HG02571 (cell line): ENCODE data around the gene ANO9.

Experiments used
- ATAC-seq: cut with Tn5 transposase; IDR thresholded peaks from one replicate; pipeline ENCODE4 v1.9.1; 2021; ENCODE audit warnings: mild to moderate bottlenecking, moderate library complexity; ENCODE audit not compliant: unreplicated experiment

Gene ANO9, protein sequence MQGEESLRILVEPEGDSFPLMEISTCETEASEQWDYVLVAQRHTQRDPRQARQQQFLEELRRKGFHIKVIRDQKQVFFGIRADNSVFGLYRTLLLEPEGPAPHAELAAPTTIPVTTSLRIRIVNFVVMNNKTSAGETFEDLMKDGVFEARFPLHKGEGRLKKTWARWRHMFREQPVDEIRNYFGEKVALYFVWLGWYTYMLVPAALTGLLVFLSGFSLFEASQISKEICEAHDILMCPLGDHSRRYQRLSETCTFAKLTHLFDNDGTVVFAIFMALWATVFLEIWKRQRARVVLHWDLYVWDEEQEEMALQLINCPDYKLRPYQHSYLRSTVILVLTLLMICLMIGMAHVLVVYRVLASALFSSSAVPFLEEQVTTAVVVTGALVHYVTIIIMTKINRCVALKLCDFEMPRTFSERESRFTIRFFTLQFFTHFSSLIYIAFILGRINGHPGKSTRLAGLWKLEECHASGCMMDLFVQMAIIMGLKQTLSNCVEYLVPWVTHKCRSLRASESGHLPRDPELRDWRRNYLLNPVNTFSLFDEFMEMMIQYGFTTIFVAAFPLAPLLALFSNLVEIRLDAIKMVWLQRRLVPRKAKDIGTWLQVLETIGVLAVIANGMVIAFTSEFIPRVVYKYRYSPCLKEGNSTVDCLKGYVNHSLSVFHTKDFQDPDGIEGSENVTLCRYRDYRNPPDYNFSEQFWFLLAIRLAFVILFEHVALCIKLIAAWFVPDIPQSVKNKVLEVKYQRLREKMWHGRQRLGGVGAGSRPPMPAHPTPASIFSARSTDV

DNA sequence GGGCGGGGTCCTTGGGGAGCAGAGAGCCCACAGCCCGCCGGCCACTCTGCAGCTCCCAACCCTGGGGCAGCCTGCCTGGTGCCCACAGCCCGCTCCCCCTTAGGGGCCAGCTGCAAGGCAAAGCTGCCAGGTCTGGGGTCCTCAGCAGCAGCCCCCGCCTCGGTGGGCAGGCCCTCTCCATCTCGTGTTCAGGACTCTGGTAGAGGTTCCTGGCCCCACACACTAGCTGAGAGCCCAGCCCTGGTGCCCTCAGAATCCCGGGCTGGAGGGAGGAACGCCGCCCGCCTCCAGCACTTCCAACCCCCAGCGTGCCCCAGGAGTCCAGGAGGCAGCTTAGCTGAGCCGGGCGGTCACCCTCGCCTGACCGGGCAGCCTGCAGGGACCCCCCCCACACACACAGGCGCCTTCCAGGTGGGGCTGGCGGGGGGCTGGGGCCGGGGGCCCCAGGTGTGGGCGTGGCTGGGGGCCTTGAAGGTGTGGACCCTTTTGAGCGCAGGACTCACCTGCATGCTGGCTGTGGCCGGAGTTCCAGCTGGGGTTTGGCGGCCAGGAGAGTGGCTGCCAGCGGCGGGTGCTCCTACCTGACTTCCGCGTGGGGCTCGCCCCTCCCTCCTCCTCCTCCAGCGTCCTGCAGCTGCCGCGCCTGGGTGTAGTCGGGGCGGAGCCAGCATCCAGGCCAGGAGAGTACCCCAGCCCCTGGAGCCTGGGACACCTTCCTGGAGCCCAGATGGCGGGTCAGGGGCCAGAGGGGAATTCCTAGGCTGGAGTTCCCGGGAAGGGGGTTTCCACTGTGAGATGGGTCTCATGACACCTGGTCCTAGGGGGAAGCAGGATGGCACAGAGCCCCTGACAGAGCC, at the start of gene ANO9:
TSS of gene ANO9 (minus strand) at position 594 of the 857 bp plus-strand sequence. CDS start at position 509, 85 bp downstream.
- no peak for ATAC-seq

DNA sequence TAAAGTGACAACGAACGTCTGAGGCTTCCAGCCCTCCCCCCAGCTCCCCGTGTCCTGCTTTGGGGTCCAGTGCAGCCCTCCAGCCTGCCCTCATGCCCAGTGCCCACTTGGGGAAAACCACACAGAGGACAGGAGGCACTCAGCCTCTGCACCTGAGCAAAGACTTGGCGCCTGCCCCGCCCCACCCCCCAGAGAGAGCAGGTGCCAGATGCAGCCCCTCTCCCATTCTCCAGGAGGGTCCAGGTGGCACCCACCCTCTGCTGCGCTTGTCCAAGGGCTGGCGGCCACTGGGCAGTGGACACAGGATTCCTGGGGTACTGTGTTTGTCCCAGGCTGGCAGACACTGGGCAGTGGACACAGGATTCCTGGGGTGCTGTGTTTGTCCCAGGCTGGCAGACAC, 49.5 kb upstream of the ANO9 start:
- no peak for ATAC-seq

DNA sequence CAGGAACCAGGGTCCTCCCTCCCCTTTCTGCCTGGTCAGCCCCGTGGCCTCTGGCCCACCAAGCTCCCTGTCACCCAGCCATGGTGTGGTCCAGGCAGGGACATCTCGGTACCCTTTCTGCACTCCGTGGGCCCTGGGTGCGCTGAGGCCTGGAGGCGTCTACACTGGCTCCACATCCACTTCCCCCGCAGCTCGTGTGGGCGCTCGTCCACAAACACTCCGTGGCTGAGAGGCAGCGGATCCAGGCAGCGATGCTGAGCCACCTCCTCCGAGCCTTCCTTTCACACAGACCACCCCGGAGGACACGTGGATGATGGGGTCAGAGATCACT, 49.1 kb upstream of the ANO9 start:
- no peak for ATAC-seq

- ATAC-seq: no peak
Observed at GRCh38 chr11:490186-490929, 48.5 kb upstream of the ANO9 start.

- no peak for ATAC-seq
Observed at GRCh38 chr11:489610-490185, 47.9 kb upstream of the ANO9 start.

- no peak for ATAC-seq
Observed at GRCh38 chr11:488992-489391, 47.2 kb upstream of the ANO9 start.

DNA sequence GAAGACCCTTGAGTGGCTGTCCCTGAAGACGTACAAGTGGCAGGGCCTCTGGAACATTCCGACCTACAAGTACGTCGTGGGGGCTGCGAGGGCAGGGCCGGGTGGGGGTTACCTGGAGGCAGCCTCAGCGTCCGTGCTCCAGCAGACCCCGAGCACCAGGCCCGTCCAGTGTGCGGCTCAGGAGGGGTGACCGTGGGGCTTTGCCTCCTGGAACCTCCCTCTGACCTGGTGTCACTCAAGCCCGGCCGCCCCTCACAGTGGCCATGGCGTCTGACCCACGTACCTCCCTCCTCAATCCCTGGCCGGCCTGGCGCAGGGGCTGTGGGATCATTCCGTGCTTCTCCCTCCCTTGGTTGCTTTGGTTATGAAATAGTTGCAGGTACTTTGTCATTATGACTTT, 46.8 kb upstream of the ANO9 start:
- no peak for ATAC-seq

DNA sequence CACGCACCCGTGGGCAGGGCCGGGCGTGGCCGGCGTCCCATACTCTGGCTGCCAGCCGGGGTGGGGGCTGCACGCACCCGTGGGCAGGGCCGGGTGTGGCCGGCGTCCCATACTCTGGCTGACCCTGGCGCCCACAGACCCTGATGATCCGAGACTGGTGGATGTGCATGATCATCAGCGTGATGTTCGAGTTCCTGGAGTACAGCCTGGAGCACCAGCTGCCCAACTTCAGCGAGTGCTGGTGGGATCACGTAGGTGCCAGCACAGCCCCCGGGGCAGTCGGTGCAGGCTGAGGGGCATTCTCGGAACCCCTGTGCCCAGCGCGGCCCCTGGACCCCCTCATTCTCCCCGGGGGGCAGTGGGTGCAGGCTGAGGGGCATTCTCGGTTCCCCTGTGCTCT, 46.3 kb upstream of the ANO9 start:
- ATAC-seq: no peak

- ATAC-seq: no peak
Observed at GRCh38 chr11:487571-488021, 45.8 kb upstream of the ANO9 start.

GRCh38 chr11:486189-486588, 44.4 kb upstream of the ANO9 start:
- ATAC-seq: no peak

- ATAC-seq: no peak
Observed at GRCh38 chr11:484616-485015, 42.8 kb upstream of the ANO9 start.

DNA sequence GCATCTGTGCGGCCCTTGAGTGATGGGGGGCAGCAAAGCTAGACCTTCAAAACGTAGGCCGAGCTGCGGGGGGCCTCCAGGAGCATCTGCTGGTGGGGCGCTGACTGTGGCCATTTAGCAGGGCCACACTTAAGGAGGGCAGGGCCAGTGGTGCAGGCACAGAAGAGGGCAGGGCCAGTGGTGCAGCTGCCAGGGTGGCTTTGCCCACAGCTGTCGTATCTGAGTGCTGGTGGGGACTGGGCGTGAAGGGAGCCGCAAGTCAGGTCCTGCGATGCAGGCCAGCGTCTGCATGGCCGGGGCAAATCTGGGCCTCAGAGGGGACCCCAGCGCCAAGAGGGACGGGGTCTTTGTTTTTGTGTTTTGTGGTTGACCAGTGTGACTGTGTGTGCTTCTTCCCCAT, 37.5 kb upstream of the ANO9 start:
- no peak for ATAC-seq

DNA sequence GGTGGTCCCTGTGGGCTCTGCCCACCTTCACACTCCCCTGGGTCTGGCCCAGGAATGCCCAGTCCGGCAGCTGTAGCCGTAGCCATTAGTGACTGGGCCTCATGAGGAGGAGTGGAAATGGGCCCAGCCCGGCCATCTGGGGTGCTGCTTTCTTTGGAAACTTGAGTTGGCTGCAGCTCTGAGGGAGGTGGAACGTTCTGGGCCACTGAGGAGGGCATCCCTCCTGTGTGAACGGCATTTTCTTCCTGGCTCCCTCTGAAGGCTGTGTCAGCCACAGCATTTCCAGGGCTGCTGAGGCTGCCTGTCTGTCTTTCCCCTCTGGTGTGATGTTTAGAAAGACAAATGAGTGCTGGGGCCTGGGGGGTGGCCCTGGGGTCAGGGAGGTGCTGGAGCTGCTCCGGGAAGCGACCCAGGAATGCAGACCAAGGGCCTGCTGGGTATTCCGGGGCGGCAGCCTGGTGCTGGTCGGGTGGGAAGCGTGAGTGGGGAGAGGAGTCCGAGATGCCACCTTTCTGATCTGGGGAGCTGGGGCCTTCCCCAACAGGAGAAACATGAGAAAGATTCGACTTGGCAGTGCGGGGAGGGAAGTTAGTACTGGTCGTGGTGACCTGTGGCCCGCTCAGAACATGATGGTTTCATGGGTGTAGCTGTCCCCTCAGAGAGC, 35.4 kb upstream of the ANO9 start:
- no peak for ATAC-seq

DNA sequence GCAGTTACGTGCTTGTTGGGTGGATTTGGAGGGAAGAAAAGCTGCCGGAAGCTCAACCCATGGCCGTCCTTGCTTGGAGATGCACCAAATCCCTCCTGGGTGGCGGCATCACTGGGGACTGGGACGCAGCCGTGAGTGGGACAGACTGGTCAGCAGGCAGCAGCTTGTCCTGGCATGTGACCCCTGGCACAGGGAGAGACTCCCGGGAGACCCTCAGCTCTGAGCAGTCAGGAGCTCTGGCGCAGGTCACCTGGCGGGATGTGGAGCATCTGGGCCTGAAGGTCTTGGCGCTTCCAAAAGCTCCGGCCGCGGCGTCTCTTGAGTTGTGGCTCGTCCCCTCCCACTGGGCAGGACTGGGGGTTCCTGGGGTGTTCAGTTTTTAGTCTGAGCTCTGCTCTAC, 34.6 kb upstream of the ANO9 start:
- ATAC-seq: no peak

DNA sequence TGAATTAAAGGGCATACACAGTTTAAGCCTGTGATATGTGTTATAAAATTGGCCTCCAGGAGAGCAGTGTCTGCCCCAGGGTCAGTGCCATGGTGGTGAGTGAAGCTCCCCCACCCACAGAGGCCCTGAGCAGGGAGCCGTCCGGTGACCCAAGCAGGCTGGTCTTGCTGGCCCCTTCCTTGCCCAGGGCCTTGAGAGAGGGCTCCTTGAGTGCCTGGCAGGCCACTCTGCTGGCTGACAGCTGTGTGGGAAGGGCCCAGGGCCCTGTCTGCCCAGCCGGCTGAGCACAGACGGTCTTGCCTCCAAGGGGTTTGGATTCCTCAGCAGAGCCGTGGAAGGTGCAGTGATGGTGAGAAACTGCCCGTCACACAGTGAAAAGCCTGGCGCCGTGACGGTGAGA, 34.1 kb upstream of the ANO9 start:
- ATAC-seq: no peak

GRCh38 chr11:474914-475506, 33.2 kb upstream of the ANO9 start:
- ATAC-seq: no peak

GRCh38 chr11:473962-474785, 32.4 kb upstream of the ANO9 start:
- ATAC-seq: no peak

- no peak for ATAC-seq
Observed at GRCh38 chr11:473415-473814, 31.6 kb upstream of the ANO9 start.

- no peak for ATAC-seq
Observed at GRCh38 chr11:472816-473215, 31.0 kb upstream of the ANO9 start.
